Mesenchymal stem cell (in vitro differentiated cells and primary cell): ENCODE results near the gene SMG5.
A peak's percentile ranks its signal among the peaks of the same experiment; 100 is the strongest.

Experiments used
- DNase-seq: peaks from one replicate; pipeline ENCODE4 v3.0.0-alpha.2; 2013
- H2AFZ ChIP-seq: one replicate; pipeline ENCODE4 v1.6.1; 2013; ENCODE audit warnings: low read depth, mild to moderate bottlenecking, control low read depth, inconsistent platforms, low read length, moderate library complexity
- H2AK5ac ChIP-seq: 2 replicates; pipeline ENCODE4 v1.6.1; 2013; ENCODE audit warnings: low read length, moderate library complexity, mild to moderate bottlenecking, inconsistent platforms; ENCODE audit not compliant: severe bottlenecking
- H2BK120ac ChIP-seq: one replicate; pipeline ENCODE4 v1.6.1; 2013; ENCODE audit warnings: low read depth, mild to moderate bottlenecking, inconsistent platforms, low read length, moderate library complexity
- H2BK12ac ChIP-seq, 2 experiments: one replicate each; pipeline ENCODE4 v1.6.1; 2013; ENCODE audit warnings: inconsistent platforms in 2 of 2, low read length in 2 of 2, mild to moderate bottlenecking in 2 of 2, moderate library complexity in 2 of 2, control low read depth in 1 of 2
- H2BK15ac ChIP-seq: one replicate; pipeline ENCODE4 v1.6.1; 2013; ENCODE audit warnings: mild to moderate bottlenecking, low read depth, inconsistent platforms; ENCODE audit not compliant: poor library complexity, severe bottlenecking
- H2BK5ac ChIP-seq: 2 replicates; pipeline ENCODE4 v1.6.1; 2013; ENCODE audit warnings: low read depth, mild to moderate bottlenecking, low read length, control low read depth, inconsistent platforms; ENCODE audit not compliant: poor library complexity, severe bottlenecking
- H3K14ac ChIP-seq, 2 experiments: one replicate each; pipeline ENCODE4 v1.6.1; 2013; ENCODE audit warnings: inconsistent platforms in 2 of 2, low read length in 2 of 2, control low read depth in 1 of 2, mild to moderate bottlenecking in 1 of 2, moderate library complexity in 1 of 2
- H3K18ac ChIP-seq, 2 experiments: one replicate each; pipeline ENCODE4 v1.6.1; 2013; ENCODE audit warnings: inconsistent platforms in 2 of 2, low read length in 2 of 2, control low read depth in 1 of 2, low read depth in 1 of 2, mild to moderate bottlenecking in 1 of 2
- H3K23ac ChIP-seq, 2 experiments: one replicate each; pipeline ENCODE4 v1.6.1; 2013; ENCODE audit warnings: inconsistent platforms in 2 of 2, low read length in 2 of 2, mild to moderate bottlenecking in 2 of 2, moderate library complexity in 2 of 2, control low read depth in 1 of 2
- H3K27ac ChIP-seq: 2 replicates; pipeline ENCODE4 v1.5.1; 2013; ENCODE audit warnings: mild to moderate bottlenecking, moderate library complexity, low read length, control low read depth, inconsistent platforms; ENCODE audit not compliant: poor library complexity, severe bottlenecking
- H3K27me3 ChIP-seq, 2 experiments: 2 replicates each; pipeline versions ENCODE4 v1.6.1 to v1.7.0; 2013; ENCODE audit warnings: low read length in 2 of 2, mild to moderate bottlenecking in 2 of 2, moderate library complexity in 2 of 2, control low read depth in 1 of 2, inconsistent platforms in 1 of 2; ENCODE audit not compliant: control insufficient read depth in 1 of 2, insufficient read depth in 1 of 2
- H3K36me3 ChIP-seq, 2 experiments: 2 replicates each; pipeline versions ENCODE4 v1.6.1 to v1.7.0; 2013; ENCODE audit warnings: low read length in 2 of 2, control low read depth in 1 of 2, inconsistent platforms in 1 of 2, low read depth in 1 of 2, mild to moderate bottlenecking in 1 of 2; ENCODE audit not compliant: insufficient read depth in 2 of 2, control insufficient read depth in 1 of 2
- H3K4ac ChIP-seq, 2 experiments: one replicate each; pipeline ENCODE4 v1.6.1; 2013; ENCODE audit warnings: inconsistent platforms in 2 of 2, low read length in 2 of 2, mild to moderate bottlenecking in 2 of 2, moderate library complexity in 2 of 2, control low read depth in 1 of 2, low read depth in 1 of 2
- H3K4me1 ChIP-seq: 2 replicates; pipeline ENCODE4 v1.6.1; 2013; ENCODE audit warnings: low read depth, low read length, control low read depth; ENCODE audit not compliant: control insufficient read depth, insufficient read depth
- H3K4me2 ChIP-seq: 2 replicates; pipeline ENCODE4 v1.6.1; 2013; ENCODE audit warnings: low read length, mild to moderate bottlenecking, inconsistent platforms; ENCODE audit not compliant: poor library complexity, severe bottlenecking
- H3K4me3 ChIP-seq, 2 experiments: 2 replicates each; pipeline versions ENCODE4 v1.5.1 to v1.7.0; 2013; ENCODE audit warnings: low read length in 2 of 2, mild to moderate bottlenecking in 2 of 2, control low read depth in 1 of 2, low read depth in 1 of 2; ENCODE audit not compliant: insufficient read depth in 1 of 2
- H3K79me1 ChIP-seq: replicated peaks from 2 replicates; pipeline ENCODE4 v1.6.1; 2013; ENCODE audit warnings: mild to moderate bottlenecking, control low read depth, low read length, inconsistent platforms; ENCODE audit not compliant: poor library complexity, severe bottlenecking
- H3K9ac ChIP-seq: 2 replicates; pipeline ENCODE4 v1.7.0; 2013; ENCODE audit warnings: mild to moderate bottlenecking, low read length, moderate library complexity
- H3K9me3 ChIP-seq: 2 replicates; pipeline ENCODE4 v1.7.0; 2013; ENCODE audit warnings: mild to moderate bottlenecking, low read length; ENCODE audit not compliant: control insufficient read depth
- H4K8ac ChIP-seq: one replicate; pipeline ENCODE4 v1.6.1; 2013; ENCODE audit warnings: inconsistent platforms, mild to moderate bottlenecking, low read length, moderate library complexity
- H4K91ac ChIP-seq: one replicate; pipeline ENCODE4 v1.6.1; 2013; ENCODE audit warnings: mild to moderate bottlenecking, low read length, inconsistent platforms
- WGBS: methylation state at CpG from one replicate; pipeline ENCODE4 v1.1.7; 2013; ENCODE audit warnings: mixed read lengths; 5-methylcytosine and 5-hydroxymethylcytosine counted together

Gene SMG5

GRCh38 chr1:156242738-156243137, 39.9 kb downstream of the SMG5 start:
- Histone ChIP-seq H3K4me3 (no peak overlapping the region), H2BK5ac (no peak overlapping the region), H2AK5ac (no peak overlapping the region), H3K79me1 (no peaks in the 10 kb centered on the region), H3K9me3 (no peaks in the 10 kb centered on the region), H3K9ac (no peak overlapping the region), H2BK15ac (no peak overlapping the region), H3K27ac (no peak overlapping the region), H2BK12ac (no peak overlapping the region), H3K27me3 (peaks cover 0 to 30% of the 10 kb centered on the region in 2 experiments), H3K14ac (no peak overlapping the region), H3K4ac (no peak overlapping the region), H2AFZ (no peak overlapping the region), H3K18ac (no peak overlapping the region), H3K23ac (no peak overlapping the region), H2BK120ac (no peak overlapping the region), H3K4me2 (no peak overlapping the region), H3K36me3 (peaks cover 16 to 51% of the 10 kb centered on the region in 2 experiments), H4K8ac (no peak overlapping the region), H3K4me1 (peaks cover 21% of the 10 kb centered on the region), H4K91ac (no peak overlapping the region)
- 83% methylated on average over 10 of the region's 10 CpGs for WGBS
- no peak for DNase-seq

GRCh38 chr1:156241926-156242325, 40.7 kb downstream of the SMG5 start, which contains the start of gene BGLAP:
Gene BGLAP, plus strand, starts transcription at chr1:156242184. Its CDS starts 48 bp downstream, at chr1:156242232.
- H4K8ac ChIP-seq, result no peak within 1 kb of the TSS
- H3K14ac ChIP-seq, result no peak within 1 kb of the TSS
- H4K91ac ChIP-seq, result peak within 1 kb of the TSS; percentile 40
- WGBS, result 92% methylated on average over 14 of the region's 14 CpGs
- peak within 1 kb of the TSS; percentile 11 for H2AK5ac ChIP-seq
- no peak for DNase-seq
- no peak within 1 kb of the TSS for H2AFZ ChIP-seq
- H3K4me1 ChIP-seq, result peaks cover 21% of the 10 kb centered on the region
- no peak within 1 kb of the TSS for H3K4ac ChIP-seq
- no peak within 1 kb of the TSS for H3K27ac ChIP-seq
- no peak within 1 kb of the TSS for H3K9ac ChIP-seq
- H3K4me2 ChIP-seq, result peak within 1 kb of the TSS; percentile 17
- no peak within 1 kb of the TSS for H3K23ac ChIP-seq
- peak within 1 kb of the TSS; percentile 31 for H2BK15ac ChIP-seq
- H3K36me3 ChIP-seq, result peaks cover 19 to 44% of the 10 kb centered on the region in 2 experiments
- H3K79me1 ChIP-seq, result no peaks in the 10 kb centered on the region
- no peaks in the 10 kb centered on the region for H3K9me3 ChIP-seq
- H3K18ac ChIP-seq, result no peak within 1 kb of the TSS
- H3K27me3 ChIP-seq, result peaks cover 0 to 28% of the 10 kb centered on the region in 2 experiments
- H2BK5ac ChIP-seq, result no peak within 1 kb of the TSS
- H3K4me3 ChIP-seq, result no peak within 1 kb of the TSS
- H2BK12ac ChIP-seq, result no peak within 1 kb of the TSS
- H2BK120ac ChIP-seq, result no peak within 1 kb of the TSS

GRCh38 chr1:156241311-156241811, 41.3 kb downstream of the SMG5 start:
- H3K9me3 ChIP-seq, result no peaks in the 10 kb centered on the region
- no peak overlapping the region for H3K14ac ChIP-seq
- H3K79me1 ChIP-seq, result no peaks in the 10 kb centered on the region
- H3K36me3 ChIP-seq, result peaks cover 25 to 47% of the 10 kb centered on the region in 2 experiments
- H3K27me3 ChIP-seq, result peaks cover 0 to 22% of the 10 kb centered on the region in 2 experiments
- H4K8ac ChIP-seq, result no peak overlapping the region
- H3K4me3 ChIP-seq, result no peak overlapping the region
- H4K91ac ChIP-seq, result peak overlapping the region; percentile 40
- no peak overlapping the region for H2AFZ ChIP-seq
- peak overlapping the region; percentile 17 for H3K4me2 ChIP-seq
- no peak overlapping the region for H2AK5ac ChIP-seq
- peaks cover 21% of the 10 kb centered on the region for H3K4me1 ChIP-seq
- H3K9ac ChIP-seq, result no peak overlapping the region
- H3K4ac ChIP-seq, result no peak overlapping the region
- H3K27ac ChIP-seq, result no peak overlapping the region
- WGBS, result 66% methylated on average over 15 of the region's 15 CpGs
- H2BK15ac ChIP-seq, result no peak overlapping the region
- no peak overlapping the region for H2BK12ac ChIP-seq
- DNase-seq, result peak; percentile 42
- H2BK120ac ChIP-seq, result no peak overlapping the region
- no peak overlapping the region for H2BK5ac ChIP-seq
- H3K18ac ChIP-seq, result no peak overlapping the region
- no peak overlapping the region for H3K23ac ChIP-seq

GRCh38 chr1:156238248-156238647, 44.4 kb downstream of the SMG5 start:
- Histone ChIP-seq H3K9me3 (no peaks in the 10 kb centered on the region), H3K4me3 (no peak overlapping the region), H2BK12ac (no peak overlapping the region), H2AFZ (no peak overlapping the region), H3K4me1 (peaks cover 24% of the 10 kb centered on the region), H3K14ac (no peak overlapping the region), H3K23ac (no peak overlapping the region), H3K27ac (no peak overlapping the region), H2BK15ac (no peak overlapping the region), H3K79me1 (no peaks in the 10 kb centered on the region), H2BK120ac (no peak overlapping the region), H4K8ac (no peak overlapping the region), H4K91ac (no peak overlapping the region), H3K4me2 (no peak overlapping the region), H2AK5ac (no peak overlapping the region), H3K18ac (no peak overlapping the region), H3K27me3 (no peaks in the 10 kb centered on the region), H2BK5ac (no peak overlapping the region), H3K4ac (no peak overlapping the region), H3K9ac (no peak overlapping the region), H3K36me3 (peaks cover 40 to 43% of the 10 kb centered on the region in 2 experiments)
- 96% methylated on average over 5 of the region's 5 CpGs for WGBS
- no peak for DNase-seq
